Sigmoid colon (tissue), 3 donors: ENCODE measurements around the gene ESRRA.
A peak's percentile ranks its signal among the peaks of the same experiment; 100 is the strongest.

Experiments
- CTCF ChIP-seq, 4 experiments: fragments of 450-650 bp in 3 of 4; fragments of 200-600 bp in 1 of 4; IDR thresholded peaks; one replicate each; pipeline ENCODE4 v1.5.1; 2016 to 2019; ENCODE audit warnings: antibody characterized with exemption in 4 of 4, mild to moderate bottlenecking in 3 of 4, moderate library complexity in 2 of 4
- POLR2A ChIP-seq, 2 donors: fragments of 450-650 bp; IDR thresholded peaks; one replicate each; pipeline ENCODE4 v1.6.1; 2016; ENCODE audit warnings: antibody characterized with exemption in 2 of 2, mild to moderate bottlenecking in 2 of 2, moderate library complexity in 2 of 2

GRCh38 chr11:64317961-64318765 lies 12.8 kb downstream of the ESRRA start, which contains the start of gene PRDX5:
- TF ChIP-seq CTCF (IDR thresholded peaks at IDR 0.05) (peak in 1 of 4 experiments; percentile 11), POLR2A (IDR thresholded peaks at IDR 0.05) (peak; percentile 87 to 94)
